ENCODE measurements around the gene MIDN. TPM values are rescaled to one million over a fixed set of nuclear protein-coding genes. Genes with fewer than 3 reads are reported as not detected.
A peak's percentile ranks its signal among the peaks of the same experiment; 100 is the strongest.

MIDN gene
- total RNA-seq, 1 experiment from 2014 or later = 286 TPM

DNA sequence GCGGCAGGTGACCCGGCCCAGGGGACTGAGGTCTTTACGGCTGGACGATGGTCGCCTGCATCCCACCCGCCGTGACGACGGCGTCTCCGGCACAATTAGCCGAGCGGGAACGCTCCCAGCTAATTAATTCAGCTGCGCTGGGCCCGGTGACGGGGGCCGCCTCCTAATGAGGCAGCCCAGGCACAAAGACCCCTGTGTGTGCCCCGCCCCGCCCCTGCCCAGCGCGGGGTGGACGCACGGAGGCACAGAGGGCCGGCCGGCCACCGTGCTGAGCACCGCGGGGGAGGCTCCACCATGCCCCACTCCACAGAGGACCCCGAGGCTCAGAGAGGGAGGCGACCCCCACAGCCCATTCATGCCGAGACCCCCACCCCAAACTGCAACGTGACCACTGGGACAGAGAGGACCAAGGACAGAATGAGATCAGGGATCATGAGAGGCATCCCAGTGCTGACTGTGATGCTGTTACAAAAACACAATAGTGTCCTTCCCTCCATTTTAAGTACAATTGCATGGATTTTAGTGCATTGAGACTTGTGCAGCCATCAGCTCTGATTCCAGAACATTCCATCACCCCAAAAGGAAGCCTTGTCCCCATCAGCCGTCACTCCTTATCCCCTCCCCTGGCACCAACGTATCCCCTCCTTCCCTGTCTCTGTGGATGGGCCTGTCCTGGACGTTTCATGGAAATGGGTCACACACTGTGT lies 54.3 kb downstream of the MIDN start:
- Mint-ChIP-seq H3K4me3 (no peak overlapping the region), H3K4me1 (peaks cover 0 to 3% of the 10 kb centered on the region in 2 experiments; a peak in 2 of 4 replicates), H3K36me3 (ENCODE audit: insufficient read depth in 1 of 3, low read depth in 3 of 3) (peaks cover 2 to 4% (median 3%) of the 10 kb centered on the region in 3 experiments; a peak in 3 of 7 replicates), H3K27me3 (ENCODE audit: low read depth) (no peaks in the 10 kb centered on the region), H3K27ac (peak overlapping the region in 2 of 3 experiments; percentile 1 to 15; a peak in 1 of 7 replicates), H3K9me3 (no peaks in the 10 kb centered on the region; a peak in 1 of 5 replicates)
- H3K79me2 ChIP-seq (ENCODE audit: insufficient read depth, low read length) = no peaks in the 10 kb centered on the region
- no CpG with 5 or more reads among the region's 36 CpGs for WGBS (ENCODE audit: extremely low coverage, insufficient read length, low lambda C conversion rate)
- H3K9ac ChIP-seq (ENCODE audit: extremely low read depth, insufficient read length, low read length) = no peak overlapping the region
- no peak for DNase-seq
- H2BK120ac ChIP-seq (ENCODE audit: low read depth, low read length, poor library complexity, severe bottlenecking) = peak overlapping the region; percentile 6
- H3T11ph ChIP-seq (ENCODE audit: low read length) = no peak overlapping the region
- no peaks in the 10 kb centered on the region for H3K4me1 ChIP-seq (ENCODE audit: insufficient read depth, low read length)
- H3K18ac ChIP-seq (ENCODE audit: insufficient read length, low read depth, low read length) = no peak overlapping the region
- H4K5ac ChIP-seq (ENCODE audit: insufficient read length, low read depth, low read length) = no peak overlapping the region
- no peaks in the 10 kb centered on the region for H3K9me3 ChIP-seq (ENCODE audit: control insufficient read depth, low read depth, low read length)
- TF ChIP-seq, protein P1, sequence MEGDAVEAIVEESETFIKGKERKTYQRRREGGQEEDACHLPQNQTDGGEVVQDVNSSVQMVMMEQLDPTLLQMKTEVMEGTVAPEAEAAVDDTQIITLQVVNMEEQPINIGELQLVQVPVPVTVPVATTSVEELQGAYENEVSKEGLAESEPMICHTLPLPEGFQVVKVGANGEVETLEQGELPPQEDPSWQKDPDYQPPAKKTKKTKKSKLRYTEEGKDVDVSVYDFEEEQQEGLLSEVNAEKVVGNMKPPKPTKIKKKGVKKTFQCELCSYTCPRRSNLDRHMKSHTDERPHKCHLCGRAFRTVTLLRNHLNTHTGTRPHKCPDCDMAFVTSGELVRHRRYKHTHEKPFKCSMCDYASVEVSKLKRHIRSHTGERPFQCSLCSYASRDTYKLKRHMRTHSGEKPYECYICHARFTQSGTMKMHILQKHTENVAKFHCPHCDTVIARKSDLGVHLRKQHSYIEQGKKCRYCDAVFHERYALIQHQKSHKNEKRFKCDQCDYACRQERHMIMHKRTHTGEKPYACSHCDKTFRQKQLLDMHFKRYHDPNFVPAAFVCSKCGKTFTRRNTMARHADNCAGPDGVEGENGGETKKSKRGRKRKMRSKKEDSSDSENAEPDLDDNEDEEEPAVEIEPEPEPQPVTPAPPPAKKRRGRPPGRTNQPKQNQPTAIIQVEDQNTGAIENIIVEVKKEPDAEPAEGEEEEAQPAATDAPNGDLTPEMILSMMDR (conservative IDR thresholded peaks at IDR 0.05) = no peak
- H4K8ac ChIP-seq (replicated peaks; ENCODE audit: insufficient read length, low read depth, low read length) = no peak overlapping the region
- H3K14ac ChIP-seq (ENCODE audit: insufficient read depth, low read length) = no peak overlapping the region
- H2AK5ac ChIP-seq (ENCODE audit: insufficient read length, low read length) = no peak overlapping the region
- H2BK15ac ChIP-seq (ENCODE audit: low read depth, low read length) = no peak overlapping the region; the same call in 1 of the 2 replicates
- H4K91ac ChIP-seq (ENCODE audit: insufficient read length, low read depth, low read length) = peak overlapping the region; percentile 45
- H3K23ac ChIP-seq (ENCODE audit: insufficient read length, low read depth, low read length) = no peak overlapping the region
- no peak overlapping the region for H2BK20ac ChIP-seq (ENCODE audit: low read depth, low read length, poor library complexity, severe bottlenecking)
- H3K4ac ChIP-seq (ENCODE audit: low read depth, low read length) = no peak overlapping the region
- no peak overlapping the region for H3K27ac ChIP-seq (ENCODE audit: insufficient read length, low read depth, low read length)
- no peak overlapping the region for H2BK12ac ChIP-seq (ENCODE audit: insufficient read length, low read depth, low read length)
- no peaks in the 10 kb centered on the region for H3K23me2 ChIP-seq (ENCODE audit: insufficient read length, low read depth, low read length, poor library complexity, severe bottlenecking)
- H3K4me2 ChIP-seq (ENCODE audit: insufficient read depth, insufficient read length, low read length) = no peak overlapping the region
- no peaks in the 10 kb centered on the region for H3K27me3 ChIP-seq (ENCODE audit: insufficient read depth, low read length)
- H3K79me1 ChIP-seq (ENCODE audit: insufficient read depth, low read depth, low read length, poor library complexity, severe bottlenecking) = no peaks in the 10 kb centered on the region
- H2BK5ac ChIP-seq (ENCODE audit: insufficient read length, low read length) = no peak overlapping the region
- no peak overlapping the region for H3K56ac ChIP-seq (ENCODE audit: insufficient read length, low read depth, low read length)
- peaks cover 2% of the 10 kb centered on the region for H4K20me1 ChIP-seq (ENCODE audit: control insufficient read depth, insufficient read depth, insufficient read length)
- no peak overlapping the region for H2AFZ ChIP-seq (ENCODE audit: low read length)

Measured in H9 (cell line).